RWPE1 (cell line): ENCODE results near the gene LUC7L.
"Not testable (repeated sequence)": the region's sequence is repeated elsewhere in the genome, so short reads cannot be mapped to it uniquely, and the experiment has no call there.

ENCODE experiments used
- CTCF ChIA-PET: fragments of 350-600 bp; sonication (Branson Sonifier 250); formaldehyde crosslinking; extraction: SDS; loops from one replicate; lab custom pipeline; 2021; lab: Yijun Ruan, JAX
- POLR2A ChIA-PET: fragments of 400-600 bp; formaldehyde crosslinking; extraction: SDS; loops from one replicate; lab custom pipeline; 2020; ENCODE audit warnings: antibody characterized with exemption; ENCODE audit not compliant: low non-redundant PET; lab: Yijun Ruan, JAX
- DNase-seq: peaks from one replicate; pipeline ENCODE4 v3.0.0; 2012; ENCODE audit warnings: low spot score
- H3K27ac ChIP-seq: fragments of 450-650 bp; 2 replicates; pipeline ENCODE4 v1.5.1; 2017
- TF ChIP-seq, protein P1 (sequence below): fragments of 450-650 bp; conservative IDR thresholded peaks from 2 replicates; pipeline ENCODE4 v1.5.1; 2017; ENCODE audit warnings: low read depth, mild to moderate bottlenecking

LUC7L gene

GRCh38 chr16:177981-178667 is 51.1 kb downstream of the LUC7L start:
- no peak for DNase-seq
- ChIA-PET POLR2A (no interaction called here), CTCF (no interaction called here)
- no peak overlapping the region for H3K27ac ChIP-seq
- TF ChIP-seq, protein P1, sequence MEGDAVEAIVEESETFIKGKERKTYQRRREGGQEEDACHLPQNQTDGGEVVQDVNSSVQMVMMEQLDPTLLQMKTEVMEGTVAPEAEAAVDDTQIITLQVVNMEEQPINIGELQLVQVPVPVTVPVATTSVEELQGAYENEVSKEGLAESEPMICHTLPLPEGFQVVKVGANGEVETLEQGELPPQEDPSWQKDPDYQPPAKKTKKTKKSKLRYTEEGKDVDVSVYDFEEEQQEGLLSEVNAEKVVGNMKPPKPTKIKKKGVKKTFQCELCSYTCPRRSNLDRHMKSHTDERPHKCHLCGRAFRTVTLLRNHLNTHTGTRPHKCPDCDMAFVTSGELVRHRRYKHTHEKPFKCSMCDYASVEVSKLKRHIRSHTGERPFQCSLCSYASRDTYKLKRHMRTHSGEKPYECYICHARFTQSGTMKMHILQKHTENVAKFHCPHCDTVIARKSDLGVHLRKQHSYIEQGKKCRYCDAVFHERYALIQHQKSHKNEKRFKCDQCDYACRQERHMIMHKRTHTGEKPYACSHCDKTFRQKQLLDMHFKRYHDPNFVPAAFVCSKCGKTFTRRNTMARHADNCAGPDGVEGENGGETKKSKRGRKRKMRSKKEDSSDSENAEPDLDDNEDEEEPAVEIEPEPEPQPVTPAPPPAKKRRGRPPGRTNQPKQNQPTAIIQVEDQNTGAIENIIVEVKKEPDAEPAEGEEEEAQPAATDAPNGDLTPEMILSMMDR: no peak

DNA sequence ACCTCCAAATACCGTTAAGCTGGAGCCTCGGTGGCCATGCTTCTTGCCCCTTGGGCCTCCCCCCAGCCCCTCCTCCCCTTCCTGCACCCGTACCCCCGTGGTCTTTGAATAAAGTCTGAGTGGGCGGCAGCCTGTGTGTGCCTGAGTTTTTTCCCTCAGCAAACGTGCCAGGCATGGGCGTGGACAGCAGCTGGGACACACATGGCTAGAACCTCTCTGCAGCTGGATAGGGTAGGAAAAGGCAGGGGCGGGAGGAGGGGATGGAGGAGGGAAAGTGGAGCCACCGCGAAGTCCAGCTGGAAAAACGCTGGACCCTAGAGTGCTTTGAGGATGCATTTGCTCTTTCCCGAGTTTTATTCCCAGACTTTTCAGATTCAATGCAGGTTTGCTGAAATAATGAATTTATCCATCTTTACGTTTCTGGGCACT is 51.8 kb downstream of the LUC7L start:
- CTCF ChIA-PET: no interaction called here
- H3K27ac ChIP-seq: no peak overlapping the region
- POLR2A ChIA-PET: no interaction called here
- TF ChIP-seq, protein P1: no peak
- DNase-seq: no peak

DNA sequence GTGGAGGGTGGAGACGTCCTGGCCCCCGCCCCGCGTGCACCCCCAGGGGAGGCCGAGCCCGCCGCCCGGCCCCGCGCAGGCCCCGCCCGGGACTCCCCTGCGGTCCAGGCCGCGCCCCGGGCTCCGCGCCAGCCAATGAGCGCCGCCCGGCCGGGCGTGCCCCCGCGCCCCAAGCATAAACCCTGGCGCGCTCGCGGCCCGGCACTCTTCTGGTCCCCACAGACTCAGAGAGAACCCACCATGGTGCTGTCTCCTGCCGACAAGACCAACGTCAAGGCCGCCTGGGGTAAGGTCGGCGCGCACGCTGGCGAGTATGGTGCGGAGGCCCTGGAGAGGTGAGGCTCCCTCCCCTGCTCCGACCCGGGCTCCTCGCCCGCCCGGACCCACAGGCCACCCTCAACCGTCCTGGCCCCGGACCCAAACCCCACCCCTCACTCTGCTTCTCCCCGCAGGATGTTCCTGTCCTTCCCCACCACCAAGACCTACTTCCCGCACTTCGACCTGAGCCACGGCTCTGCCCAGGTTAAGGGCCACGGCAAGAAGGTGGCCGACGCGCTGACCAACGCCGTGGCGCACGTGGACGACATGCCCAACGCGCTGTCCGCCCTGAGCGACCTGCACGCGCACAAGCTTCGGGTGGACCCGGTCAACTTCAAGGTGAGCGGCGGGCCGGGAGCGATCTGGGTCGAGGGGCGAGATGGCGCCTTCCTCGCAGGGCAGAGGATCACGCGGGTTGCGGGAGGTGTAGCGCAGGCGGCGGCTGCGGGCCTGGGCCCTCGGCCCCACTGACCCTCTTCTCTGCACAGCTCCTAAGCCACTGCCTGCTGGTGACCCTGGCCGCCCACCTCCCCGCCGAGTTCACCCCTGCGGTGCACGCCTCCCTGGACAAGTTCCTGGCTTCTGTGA is 52.5 kb downstream of the LUC7L start, which contains the start of gene HBA1:
HBA1 (plus strand) TSS at position 204 of the 906 bp plus-strand sequence; CDS start at position 241, 37 bp downstream.
- POLR2A ChIA-PET, CTCF ChIA-PET, H3K27ac ChIP-seq, DNase-seq: not testable (repeated sequence)

- POLR2A ChIA-PET, H3K27ac ChIP-seq, DNase-seq: not testable (repeated sequence)
- CTCF ChIA-PET: interaction anchor here (0.6 kb wide), 1 partner anchor 358 kb away, joined by 3 read pairs; no protein-coding TSS in a partner anchor
Measured at GRCh38 chr16:176006-176405, 53.2 kb downstream of the LUC7L start.

- CTCF ChIA-PET: interaction anchor here (0.6 kb wide), 1 partner anchor 359 kb away, joined by 3 read pairs; no protein-coding TSS in a partner anchor
- POLR2A ChIA-PET: no interaction called here
Measured at GRCh38 chr16:175011-175949, 54.0 kb downstream of the LUC7L start.

DNA sequence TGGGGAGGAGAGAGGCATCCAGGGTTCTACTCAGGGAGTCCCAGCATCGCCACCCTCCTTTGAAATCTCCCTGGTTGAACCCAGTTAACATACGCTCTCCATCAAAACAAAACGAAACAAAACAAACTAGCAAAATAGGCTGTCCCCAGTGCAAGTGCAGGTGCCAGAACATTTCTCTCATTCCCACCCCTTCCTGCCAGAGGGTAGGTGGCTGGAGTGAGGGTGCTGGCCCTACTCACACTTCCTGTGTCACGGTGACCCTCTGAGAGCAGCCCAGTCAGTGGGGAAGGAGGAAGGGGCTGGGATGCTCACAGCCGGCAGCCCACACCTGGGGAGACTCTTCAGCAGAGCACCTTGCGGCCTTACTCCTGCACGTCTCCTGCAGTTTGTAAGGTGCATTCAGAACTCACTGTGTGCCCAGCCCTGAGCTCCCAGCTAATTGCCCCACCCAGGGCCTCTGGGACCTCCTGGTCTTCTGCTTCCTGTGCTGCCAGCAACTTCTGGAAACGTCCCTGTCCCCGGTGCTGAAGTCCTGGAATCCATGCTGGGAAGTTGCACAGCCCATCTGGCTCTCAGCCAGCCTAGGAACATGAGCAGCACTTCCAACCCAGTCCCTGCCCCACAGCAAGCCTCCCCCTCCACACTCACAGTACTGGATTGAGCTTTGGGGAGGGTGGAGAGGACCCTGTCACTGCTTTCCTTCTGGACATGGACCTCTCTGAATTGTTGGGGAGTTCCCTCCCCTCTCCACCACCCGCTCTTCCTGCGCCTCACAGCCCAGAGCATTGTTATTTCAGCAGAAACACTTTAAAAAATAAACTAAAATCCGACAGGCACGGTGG is 55.1 kb downstream of the LUC7L start:
- H3K27ac ChIP-seq, POLR2A ChIA-PET, CTCF ChIA-PET, DNase-seq: not testable (repeated sequence)

More at GRCh38 chr16:175011-175949, 54.0 kb downstream of the LUC7L start:
- DNase-seq: no peak
- no peak overlapping the region for H3K27ac ChIP-seq
- TF ChIP-seq, protein P1: no peak

DNA sequence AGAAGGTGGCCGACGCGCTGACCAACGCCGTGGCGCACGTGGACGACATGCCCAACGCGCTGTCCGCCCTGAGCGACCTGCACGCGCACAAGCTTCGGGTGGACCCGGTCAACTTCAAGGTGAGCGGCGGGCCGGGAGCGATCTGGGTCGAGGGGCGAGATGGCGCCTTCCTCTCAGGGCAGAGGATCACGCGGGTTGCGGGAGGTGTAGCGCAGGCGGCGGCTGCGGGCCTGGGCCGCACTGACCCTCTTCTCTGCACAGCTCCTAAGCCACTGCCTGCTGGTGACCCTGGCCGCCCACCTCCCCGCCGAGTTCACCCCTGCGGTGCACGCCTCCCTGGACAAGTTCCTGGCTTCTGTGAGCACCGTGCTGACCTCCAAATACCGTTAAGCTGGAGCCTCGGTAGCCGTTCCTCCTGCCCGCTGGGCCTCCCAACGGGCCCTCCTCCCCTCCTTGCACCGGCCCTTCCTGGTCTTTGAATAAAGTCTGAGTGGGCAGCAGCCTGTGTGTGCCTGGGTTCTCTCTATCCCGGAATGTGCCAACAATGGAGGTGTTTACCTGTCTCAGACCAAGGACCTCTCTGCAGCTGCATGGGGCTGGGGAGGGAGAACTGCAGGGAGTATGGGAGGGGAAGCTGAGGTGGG is 55.9 kb downstream of the LUC7L start:
- DNase-seq, POLR2A ChIA-PET, H3K27ac ChIP-seq, CTCF ChIA-PET: not testable (repeated sequence)

GRCh38 chr16:172374-172941 is 56.8 kb downstream of the LUC7L start, which contains the start of gene HBA2:
TSS of gene HBA2 (plus strand) at chr16:172876. CDS start at chr16:172913, 37 bp downstream.
- POLR2A ChIA-PET, CTCF ChIA-PET, H3K27ac ChIP-seq, DNase-seq: not testable (repeated sequence)
